Measurements from ENCODE around the gene HLCS. TPM values are rescaled to one million over a fixed set of nuclear protein-coding genes. Genes with fewer than 3 reads are reported as not detected.
A peak's percentile ranks its signal among the peaks of the same experiment; 100 is the strongest.

Gene HLCS
- total and polyA plus RNA-seq, 2 of the 4 experiments (the other 2 are of a cell fraction): 10.6 to 21.0 TPM

DNA sequence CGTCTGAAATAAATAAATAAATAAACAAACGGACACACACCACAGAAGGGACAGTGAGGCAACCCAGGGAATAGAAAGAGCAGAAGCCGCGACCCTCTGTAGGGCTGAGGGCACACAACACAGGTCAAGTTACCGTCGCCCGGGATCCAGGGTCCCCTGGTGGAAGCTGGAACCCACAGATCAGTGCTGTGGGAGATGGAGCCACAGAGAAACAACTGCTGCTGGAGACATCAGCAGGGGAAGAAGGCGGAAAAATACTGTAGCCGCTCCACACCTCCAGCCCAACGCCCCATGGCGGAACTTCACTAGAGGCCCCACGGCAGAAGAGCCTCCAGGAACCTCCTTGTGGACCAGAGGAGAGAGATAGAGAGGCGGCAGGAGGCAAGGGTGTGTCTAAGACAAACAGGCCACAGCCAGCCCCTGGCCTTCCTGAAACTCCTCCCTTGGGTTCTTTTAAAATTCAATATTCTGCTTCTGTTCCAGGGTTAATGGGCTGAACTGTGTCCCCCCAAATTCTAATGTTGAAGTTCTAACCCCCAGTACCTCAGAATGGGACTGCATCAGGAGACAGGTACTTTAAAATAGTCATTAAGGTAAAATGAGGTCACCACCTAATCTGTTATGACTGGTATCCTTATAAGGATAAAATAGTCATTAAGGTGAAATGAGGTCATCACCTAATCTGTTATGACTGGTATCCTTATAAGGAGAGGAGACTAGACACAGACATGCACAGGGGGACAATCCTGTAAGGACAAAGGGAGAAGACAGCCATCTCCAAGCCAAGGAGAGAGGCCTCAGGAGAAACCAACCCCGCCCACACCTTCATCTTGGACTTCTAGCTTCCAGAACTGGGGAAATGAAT, 7.7 kb upstream of the HLCS start:
- ATAC-seq (ENCODE audit: low read depth) (no peak), DNase-seq (no peak)
- Histone ChIP-seq H3K27me3 (ENCODE audit: control insufficient read depth, insufficient read depth, low read length) (no peaks in the 10 kb centered on the region), H3K4me1 (ENCODE audit: control insufficient read depth, insufficient read depth, low read length) (peaks cover 5% of the 10 kb centered on the region), H4K91ac (ENCODE audit: insufficient read depth, low read depth, low read length) (no peak overlapping the region), H3K9me1 (ENCODE audit: insufficient read depth, low read length) (peaks cover 7% of the 10 kb centered on the region; the same call in 1 of the 2 replicates), H3K14ac (replicated peaks; ENCODE audit: low read depth, low read length) (no peak overlapping the region), H3K4me3 (ENCODE audit: insufficient read depth, low read depth, low read length) (no peak overlapping the region), H4K8ac (ENCODE audit: low read depth in 2 of 2, low read length in 2 of 2) (no peak overlapping the region), H2AFZ (replicated peaks; ENCODE audit: low read length, poor library complexity) (peak overlapping the region; percentile 51), H3K36me3 (ENCODE audit: control insufficient read depth, insufficient read depth, low read length) (no peaks in the 10 kb centered on the region; the same call in 1 of the 2 replicates), H4K20me1 (ENCODE audit: insufficient read depth, low read length) (no peaks in the 10 kb centered on the region), H3K56ac (ENCODE audit: extremely low read depth, insufficient read depth, low read length) (no peak overlapping the region), H2BK15ac (ENCODE audit: low read depth, low read length) (no peak overlapping the region), H3K9me3 (ENCODE audit: control insufficient read depth, insufficient read depth, low read length) (no peaks in the 10 kb centered on the region), H2AK9ac (replicated peaks; ENCODE audit: low read depth, low read length, poor library complexity) (peak overlapping the region; percentile 5), H2BK20ac (ENCODE audit: low read depth, low read length) (no peak overlapping the region), H2AK5ac (ENCODE audit: low read depth, low read length) (no peak overlapping the region), H3K4me2 (ENCODE audit: low read depth, low read length) (no peak overlapping the region), H3K23ac (ENCODE audit: low read depth, low read length) (no peak overlapping the region), H4K5ac (ENCODE audit: low read depth, low read length) (no peak overlapping the region), H3K79me1 (ENCODE audit: low read depth in 1 of 2, low read length in 2 of 2) (peaks cover 0 to 6% of the 10 kb centered on the region in 2 experiments; a peak in 1 of 4 replicates), H3K18ac (ENCODE audit: low read depth, low read length) (no peak overlapping the region), H3K27ac (ENCODE audit: insufficient read depth, low read length) (no peak overlapping the region), H3K4ac (ENCODE audit: low read depth, low read length) (no peak overlapping the region), H3K9ac (ENCODE audit: low read depth, low read length) (no peak overlapping the region), H2BK120ac (ENCODE audit: low read depth, low read length) (no peak overlapping the region), H2BK5ac (ENCODE audit: low read depth, low read length, poor library complexity, severe bottlenecking) (no peak overlapping the region)
- in situ Hi-C loops (cut with MboI; ENCODE audit: low sequenced_read_pairs) (no loop called here), dilution Hi-C loops (cut with HindIII; ENCODE audit: low sequenced_read_pairs, unreplicated experiment) (no loop called here), intact Hi-C loops (cut with micrococcal nuclease) (no loop called here)
- TF ChIP-seq MXI1 (IDR thresholded peaks at IDR 0.05; ENCODE audit: borderline replicate concordance, low read depth, low read length): no peak
- no peak for TF ChIP-seq MAFK (IDR thresholded peaks at IDR 0.05; ENCODE audit: low read depth, low read length)
- no peak for TF ChIP-seq RFX5 (IDR thresholded peaks at IDR 0.05; ENCODE audit: low read depth, low read length)
- no peak for TF ChIP-seq NFE2L2 (IDR thresholded peaks at IDR 0.05; ENCODE audit: low read depth, low read length)
- TF ChIP-seq CEBPB (IDR thresholded peaks at IDR 0.05; ENCODE audit: low read depth, low read length): no peak
- TF ChIP-seq FOS (IDR thresholded peaks at IDR 0.05; ENCODE audit: low read depth, low read length): no peak
- 80% methylated on average over 2 of the region's 14 CpGs; no CpG with 5 or more reads in 1 of the 2 experiments for WGBS, 2 experiments (ENCODE audit: extremely low coverage in 2 of 2, insufficient read length in 1 of 2)
- ChIA-PET CTCF (no interaction called here), POLR2A (ENCODE audit: unreplicated experiment) (no interaction called here)
- BruUV-seq (replicated peaks): no TSS peak

Measured in IMR-90 (cell line).